Measurements from ENCODE around the gene PLEKHJ1.
A peak's percentile ranks its signal among the peaks of the same experiment; 100 is the strongest.

GRCh38 chr19:2231621-2232221, 4.4 kb downstream of the PLEKHJ1 start:
- TF ChIP-seq POLR2A (IDR thresholded peaks at IDR 0.05; ENCODE audit: low read depth, low read length) (peak; percentile 44), POLR2AphosphoS5 (IDR thresholded peaks at IDR 0.05; ENCODE audit: low read depth, low read length) (peak; percentile 73), TAF1 (IDR thresholded peaks at IDR 0.05; ENCODE audit: borderline replicate concordance, low read depth, low read length) (no peak)
